ENCODE measurements around the gene LAIR1.

DNA sequence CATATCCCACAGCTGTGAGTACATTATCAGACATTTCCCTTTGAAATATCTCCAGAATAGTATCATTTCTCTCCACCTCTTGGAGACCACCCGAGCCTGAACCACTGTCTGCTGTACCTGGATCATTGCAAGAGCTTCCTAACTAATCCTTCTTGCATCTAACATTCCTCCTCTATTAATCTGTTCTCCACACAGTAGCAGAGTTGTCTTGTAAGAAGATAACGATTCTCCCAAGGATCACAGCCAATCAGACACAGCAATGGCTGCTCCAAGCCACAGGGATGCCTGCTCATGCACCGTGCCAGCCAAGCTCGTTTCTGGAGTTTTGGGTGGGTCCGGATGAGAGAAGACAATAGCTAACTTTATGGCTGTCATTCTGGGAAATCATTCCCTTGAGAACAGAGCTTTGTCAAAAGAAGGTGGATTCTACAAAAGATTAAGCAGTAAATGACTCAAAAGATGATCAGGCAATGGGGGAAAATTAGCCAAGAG lies 14.5 kb upstream of the LAIR1 start:
- TF ChIP-seq TAF1 (conservative IDR thresholded peaks at IDR 0.05) (no peak), CTCF (IDR thresholded peaks at IDR 0.05; ENCODE audit: low read depth, low read length, missing input control) (no peak), GABPA (IDR thresholded peaks at IDR 0.05 in 1 of 2, conservative IDR thresholded peaks at IDR 0.05 in 1 of 2) (no peak), ATF3 (IDR thresholded peaks at IDR 0.05) (no peak), YY1 (IDR thresholded peaks at IDR 0.05) (no peak), EGR1 (IDR thresholded peaks at IDR 0.05; ENCODE audit: low read depth in 2 of 2) (no peak)

Measured in liver (tissue), 3 donors.